Retinal pigment epithelial cell (primary cell): ENCODE data around the gene ASXL1.

Source experiments
- DNase-seq: peaks from one replicate; pipeline ENCODE4 v3.0.0-alpha.2; 2010; ENCODE audit warnings: low read depth
- H3K4me3 ChIP-seq: 2 replicates; pipeline ENCODE4 v1.5.1; 2011; ENCODE audit warnings: mild to moderate bottlenecking, low read length, control low read depth, moderate library complexity
- CTCF ChIP-seq: conservative IDR thresholded peaks from 2 replicates; pipeline ENCODE4 v1.5.1; 2011; ENCODE audit warnings: low read depth, low read length, control low read depth, inconsistent platforms

ASXL1 gene

GRCh38 chr20:32362901-32363364 lies 4.8 kb downstream of the ASXL1 start:
- no peak overlapping the region for H3K4me3 ChIP-seq
- no peak for TF ChIP-seq CTCF
- no peak for DNase-seq

DNA sequence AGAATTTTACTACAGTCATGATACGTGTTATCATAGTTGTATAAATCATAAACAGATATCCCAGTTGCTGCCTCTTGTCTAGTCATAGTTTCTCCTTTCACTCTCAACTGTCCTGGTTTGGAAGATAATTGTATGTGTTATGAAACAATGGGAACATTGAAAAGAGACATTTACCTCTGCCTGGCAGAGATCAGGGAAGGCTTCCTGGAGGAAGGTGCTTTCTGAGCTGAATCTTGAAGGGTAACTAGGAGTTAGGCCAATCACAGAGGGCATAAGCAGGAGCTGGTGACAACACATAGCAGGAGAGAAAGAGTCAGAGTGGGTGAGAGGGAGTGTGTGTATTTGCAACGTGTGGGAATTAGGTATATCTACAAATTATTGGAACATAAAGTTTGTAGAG lies 5.4 kb downstream of the ASXL1 start:
- no peak overlapping the region for H3K4me3 ChIP-seq
- no peak for TF ChIP-seq CTCF
- DNase-seq = no peak

DNA sequence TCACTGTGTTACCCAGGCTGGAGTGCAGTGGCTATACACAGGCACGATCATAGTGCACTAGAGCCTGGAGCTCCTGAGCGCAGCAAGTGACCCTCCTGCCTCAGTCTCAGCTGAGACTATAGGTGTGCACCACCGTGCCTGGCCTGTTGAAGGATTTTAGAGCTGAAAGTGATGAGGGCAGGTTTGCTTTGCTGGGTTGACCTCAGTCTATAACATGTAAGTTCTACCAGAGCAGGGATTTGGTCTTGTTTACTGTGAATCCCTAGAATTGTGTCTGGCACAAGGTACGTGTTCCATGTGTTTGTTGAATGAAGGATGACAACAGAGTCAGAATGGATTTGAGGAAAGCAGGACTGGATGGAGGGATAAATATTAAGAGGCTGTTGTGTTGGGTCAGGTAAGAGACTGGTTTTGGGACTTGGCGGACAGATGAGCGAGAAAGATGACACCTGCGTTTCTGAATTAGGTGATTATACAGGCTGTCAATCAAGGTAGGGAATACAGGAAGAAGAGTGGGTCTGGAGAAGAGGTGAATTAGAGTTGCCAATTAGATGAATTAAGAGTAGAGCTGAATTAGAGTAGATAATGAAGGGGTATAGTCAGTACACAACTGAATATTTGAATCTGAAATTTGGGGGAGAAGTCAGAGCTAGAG lies 6.5 kb downstream of the ASXL1 start:
- no peak for DNase-seq
- H3K4me3 ChIP-seq = no peak overlapping the region
- TF ChIP-seq CTCF = no peak

DNA sequence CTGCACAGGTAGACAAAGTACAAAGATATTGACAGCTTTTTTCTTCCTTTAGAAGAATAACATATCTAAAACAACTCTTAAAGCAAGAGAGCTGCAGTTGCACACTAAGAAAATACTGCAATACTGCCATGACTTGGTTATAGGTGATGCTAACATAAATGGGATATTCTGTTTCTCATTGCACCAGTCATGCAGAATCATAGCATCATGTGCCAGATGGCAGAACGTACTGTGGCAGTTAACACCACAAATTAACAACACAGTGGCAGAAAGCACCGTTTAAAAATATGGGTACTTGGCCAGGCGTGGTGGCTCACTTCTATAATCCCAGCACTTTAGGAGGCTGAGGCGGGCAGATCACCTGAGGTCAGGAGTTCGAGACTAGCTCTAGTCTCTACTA lies 7.4 kb downstream of the ASXL1 start:
- no peak for TF ChIP-seq CTCF
- no peak for DNase-seq
- no peak overlapping the region for H3K4me3 ChIP-seq

- no peak overlapping the region for H3K4me3 ChIP-seq
- TF ChIP-seq CTCF = no peak
- no peak for DNase-seq
Observed at GRCh38 chr20:32366380-32366779, 8.2 kb downstream of the ASXL1 start.

DNA sequence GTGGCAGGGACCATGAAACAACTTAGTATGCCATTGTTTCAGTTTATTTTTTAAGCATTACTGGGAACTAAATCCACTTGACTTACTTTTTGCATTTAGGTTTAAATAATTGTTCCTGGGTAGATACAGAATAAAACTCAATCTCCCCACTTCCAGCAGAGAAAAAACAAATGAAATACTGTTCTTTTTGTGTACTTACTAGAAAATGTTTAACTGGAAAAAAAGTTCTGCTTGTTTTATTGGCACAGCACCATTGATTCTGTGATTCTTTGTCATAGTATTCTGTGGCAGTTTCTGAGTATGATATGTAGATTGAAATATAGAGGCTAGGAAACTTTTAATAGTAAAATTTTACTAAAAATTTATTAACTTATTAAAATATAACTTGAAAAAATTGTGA lies 10.2 kb downstream of the ASXL1 start:
- no peak for DNase-seq
- H3K4me3 ChIP-seq = no peak overlapping the region

More for the DNA sequence above, 10.2 kb downstream of the ASXL1 start:
- no peak for TF ChIP-seq CTCF
